ENCODE results near the gene RHEX.

RHEX gene

DNA sequence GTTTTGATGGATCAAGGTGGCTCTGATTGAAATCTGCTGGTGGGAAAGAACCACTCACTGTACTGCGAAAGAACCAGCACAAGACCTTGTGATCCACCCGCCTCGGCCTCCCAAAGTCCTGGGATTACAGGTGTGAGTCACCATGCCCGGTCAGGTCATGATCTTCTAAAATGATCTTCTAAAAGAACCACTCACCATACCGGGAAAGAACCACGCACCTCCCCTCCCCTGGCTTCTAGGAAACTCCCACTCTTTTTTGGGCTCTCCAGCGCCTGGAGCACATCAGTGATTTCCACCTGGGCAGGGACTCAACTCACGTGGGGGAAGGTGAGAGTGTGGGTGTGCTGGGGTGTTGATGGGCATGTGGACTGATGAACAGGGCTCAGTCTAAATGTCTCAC is 41.9 kb upstream of the RHEX start:
- DNase-seq (ENCODE audit: low read depth in 2 of 2), result no peak
- TF ChIP-seq, protein P1, sequence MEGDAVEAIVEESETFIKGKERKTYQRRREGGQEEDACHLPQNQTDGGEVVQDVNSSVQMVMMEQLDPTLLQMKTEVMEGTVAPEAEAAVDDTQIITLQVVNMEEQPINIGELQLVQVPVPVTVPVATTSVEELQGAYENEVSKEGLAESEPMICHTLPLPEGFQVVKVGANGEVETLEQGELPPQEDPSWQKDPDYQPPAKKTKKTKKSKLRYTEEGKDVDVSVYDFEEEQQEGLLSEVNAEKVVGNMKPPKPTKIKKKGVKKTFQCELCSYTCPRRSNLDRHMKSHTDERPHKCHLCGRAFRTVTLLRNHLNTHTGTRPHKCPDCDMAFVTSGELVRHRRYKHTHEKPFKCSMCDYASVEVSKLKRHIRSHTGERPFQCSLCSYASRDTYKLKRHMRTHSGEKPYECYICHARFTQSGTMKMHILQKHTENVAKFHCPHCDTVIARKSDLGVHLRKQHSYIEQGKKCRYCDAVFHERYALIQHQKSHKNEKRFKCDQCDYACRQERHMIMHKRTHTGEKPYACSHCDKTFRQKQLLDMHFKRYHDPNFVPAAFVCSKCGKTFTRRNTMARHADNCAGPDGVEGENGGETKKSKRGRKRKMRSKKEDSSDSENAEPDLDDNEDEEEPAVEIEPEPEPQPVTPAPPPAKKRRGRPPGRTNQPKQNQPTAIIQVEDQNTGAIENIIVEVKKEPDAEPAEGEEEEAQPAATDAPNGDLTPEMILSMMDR (IDR thresholded peaks at IDR 0.05; ENCODE audit: low read depth, low read length), result no peak
- no peak overlapping the region for H3K4me3 ChIP-seq (replicated peaks in 1 of 2; ENCODE audit: low read depth in 2 of 2, low read length in 2 of 2)

DNA sequence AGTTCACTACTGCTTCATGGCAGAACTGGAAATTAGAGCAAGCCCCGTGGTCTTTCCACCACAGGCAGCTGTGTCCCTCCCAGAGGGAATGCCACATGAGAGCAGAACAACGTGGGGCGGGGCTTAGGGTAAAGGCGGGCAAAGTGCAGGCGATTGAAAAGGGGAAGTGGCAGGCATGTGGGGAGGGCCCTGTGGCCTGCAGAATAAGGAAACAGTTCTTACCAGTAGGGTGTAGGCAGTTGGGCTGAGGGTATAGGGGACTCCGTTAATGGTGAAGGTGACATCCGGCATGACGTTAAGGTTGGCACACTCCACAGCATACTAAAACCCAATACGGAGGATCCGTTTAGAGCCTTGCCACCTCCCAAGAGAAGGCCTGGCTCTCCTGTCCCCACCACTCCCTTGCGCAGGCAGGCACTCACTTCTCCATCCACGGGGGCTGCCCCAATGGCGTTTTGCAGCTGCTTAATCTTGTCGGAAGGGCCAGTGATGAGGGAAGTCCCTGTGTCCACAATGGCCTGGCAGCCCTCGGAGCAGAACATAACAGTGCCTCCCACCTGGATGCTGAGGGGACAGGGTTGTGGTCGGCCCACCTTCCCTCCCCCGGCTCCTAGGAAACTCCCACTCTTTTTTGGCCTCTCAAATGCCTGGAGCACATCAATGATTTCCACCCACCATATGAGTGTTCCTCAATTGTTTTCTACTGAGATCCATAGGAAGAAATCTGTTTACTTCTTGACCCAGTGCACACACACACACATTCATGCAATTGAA is 40.7 kb upstream of the RHEX start:
- no peak for DNase-seq (ENCODE audit: low read depth in 2 of 2)
- TF ChIP-seq, protein P1 (IDR thresholded peaks at IDR 0.05; ENCODE audit: low read depth, low read length), result no peak
- no peak overlapping the region for H3K4me3 ChIP-seq (replicated peaks in 1 of 2; ENCODE audit: low read depth in 2 of 2, low read length in 2 of 2)

DNA sequence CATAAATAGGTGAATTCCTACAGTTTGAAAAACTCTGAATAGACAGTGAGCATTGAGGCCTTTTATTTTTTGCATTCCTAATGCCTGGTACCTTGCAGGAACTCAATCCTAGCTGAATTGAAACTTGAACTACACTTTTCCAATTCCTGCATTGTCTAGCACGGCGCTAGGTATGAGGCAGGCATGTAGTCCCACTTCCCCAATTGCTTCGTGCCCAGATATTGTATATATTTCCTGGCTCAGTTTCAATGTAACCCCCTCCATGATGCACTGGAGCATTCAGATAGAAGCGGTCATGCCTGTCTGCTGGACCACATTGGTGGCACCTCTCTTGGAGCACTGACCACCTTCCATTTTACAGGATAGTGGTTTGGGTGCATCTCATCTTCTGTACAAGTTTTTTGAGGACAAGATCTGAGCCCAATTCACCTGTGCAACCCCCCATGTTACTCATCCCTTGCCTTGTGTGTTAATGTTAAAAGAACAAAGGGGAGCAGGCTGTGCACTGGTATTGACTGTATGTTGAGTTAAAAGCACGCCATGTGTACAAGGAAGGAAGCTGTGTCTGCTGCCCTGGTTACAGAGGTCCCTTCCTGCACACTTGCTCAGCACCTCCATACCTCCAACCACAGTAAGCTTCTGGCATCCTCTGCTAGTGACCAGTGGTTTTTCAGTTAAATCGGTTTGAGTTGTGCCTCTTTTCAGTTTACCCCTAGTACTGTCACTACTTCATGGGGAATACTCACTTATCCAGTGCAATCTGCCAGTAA is 39.8 kb upstream of the RHEX start:
- no peak for DNase-seq (ENCODE audit: low read depth in 2 of 2)
- TF ChIP-seq, protein P1 (IDR thresholded peaks at IDR 0.05; ENCODE audit: low read depth, low read length), result no peak
- H3K4me3 ChIP-seq (replicated peaks in 1 of 2; ENCODE audit: low read depth in 2 of 2, low read length in 2 of 2), result no peak overlapping the region

DNA sequence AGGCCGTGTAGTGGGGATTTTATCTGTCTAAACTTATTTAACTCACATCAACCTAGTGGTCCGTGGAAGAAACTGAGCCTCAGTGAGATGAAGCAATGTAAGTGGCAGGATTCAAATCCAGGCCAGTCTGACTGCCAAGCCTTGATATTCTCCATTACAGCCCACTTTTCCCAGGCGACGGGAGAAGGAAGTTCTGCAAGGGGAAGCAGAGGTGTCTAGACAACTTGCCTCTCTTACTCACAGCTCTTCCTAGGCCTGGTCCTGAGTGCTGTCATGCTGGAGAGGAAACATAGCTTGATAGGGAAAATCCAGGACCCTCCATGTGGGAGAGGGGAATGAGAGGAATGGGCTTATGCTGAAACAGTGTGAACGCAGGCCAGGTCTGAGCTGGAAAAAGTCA is 38.4 kb upstream of the RHEX start:
- H3K4me3 ChIP-seq (replicated peaks in 1 of 2; ENCODE audit: low read depth in 2 of 2, low read length in 2 of 2), result no peak overlapping the region
- TF ChIP-seq, protein P1 (IDR thresholded peaks at IDR 0.05; ENCODE audit: low read depth, low read length), result no peak
- no peak for DNase-seq (ENCODE audit: low read depth in 2 of 2)

DNA sequence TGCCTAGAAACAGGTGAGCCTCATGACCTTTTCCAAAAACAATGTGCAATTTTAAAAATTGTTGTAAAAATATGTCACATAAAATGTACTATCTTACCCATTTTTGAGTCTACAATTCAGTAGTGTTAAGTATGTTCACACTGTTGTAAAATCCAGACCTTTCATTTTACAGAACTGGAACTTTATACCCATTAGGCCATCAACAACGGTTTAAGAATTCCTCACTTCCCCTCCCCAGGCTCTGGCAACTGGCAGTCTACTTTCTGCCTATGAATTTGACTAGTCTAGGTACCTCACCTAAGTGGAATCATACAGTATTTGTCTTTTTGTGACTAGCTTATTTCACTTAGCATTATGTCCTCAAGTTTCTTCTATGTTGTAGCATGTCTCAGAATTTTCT is 37.9 kb upstream of the RHEX start:
- H3K4me3 ChIP-seq (replicated peaks in 1 of 2; ENCODE audit: low read depth in 2 of 2, low read length in 2 of 2), result no peak overlapping the region
- DNase-seq (ENCODE audit: low read depth in 2 of 2), result no peak
- TF ChIP-seq, protein P1 (IDR thresholded peaks at IDR 0.05; ENCODE audit: low read depth, low read length), result no peak

DNA sequence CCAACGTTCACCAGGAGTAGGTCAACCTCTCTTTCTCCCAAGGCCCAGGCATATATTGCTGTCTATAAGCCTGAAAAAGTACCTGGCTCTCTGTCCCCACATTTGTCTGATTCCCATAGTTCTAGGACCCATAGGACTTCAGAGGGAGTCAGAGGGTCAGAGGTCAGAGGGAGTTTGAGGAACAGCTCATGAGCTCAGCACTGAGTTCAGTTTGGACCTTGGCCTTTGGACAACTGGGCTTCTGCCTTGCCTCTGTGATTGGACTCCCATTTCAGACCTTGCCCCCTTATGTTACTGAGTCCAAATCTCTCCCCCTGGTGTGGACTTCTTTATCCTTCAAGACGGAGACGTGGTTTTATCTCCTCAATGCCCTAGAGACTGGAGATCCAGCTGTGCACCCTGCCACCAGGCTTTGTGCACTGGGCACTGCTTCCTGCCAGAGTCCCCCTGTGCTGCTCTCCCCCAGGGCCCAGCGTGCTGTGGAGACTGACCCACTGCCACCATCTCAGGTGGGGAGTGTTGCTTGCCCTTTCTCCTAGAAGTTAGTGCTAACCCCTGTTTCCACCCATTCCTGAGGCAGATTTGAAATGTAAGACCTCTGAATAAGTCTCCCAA is 32.5 kb upstream of the RHEX start:
- no peak for DNase-seq (ENCODE audit: low read depth in 2 of 2)
- H3K4me3 ChIP-seq (replicated peaks in 1 of 2; ENCODE audit: low read depth in 2 of 2, low read length in 2 of 2), result no peak overlapping the region
- TF ChIP-seq, protein P1 (IDR thresholded peaks at IDR 0.05; ENCODE audit: low read depth, low read length), result no peak

Measured in cardiac fibroblast (primary cell).